ENCODE results near the gene ATP2B2.

- no peak for TF ChIP-seq YY1 (IDR thresholded peaks at IDR 0.05; ENCODE audit: insufficient read depth, insufficient read length)
- no peak for TF ChIP-seq SUZ12 (IDR thresholded peaks at IDR 0.05; ENCODE audit: extremely low read depth, insufficient read depth, insufficient read length)
These were observed at the start of gene ATP2B2 for GRCh38 chr3:10505050-10505790.
